Neural progenitor cell (in vitro differentiated cells): ENCODE results near the gene TRIOBP. TPM values are rescaled to one million over a fixed set of nuclear protein-coding genes. Genes with fewer than 3 reads are reported as not detected.
"Not testable (repeated sequence)": the region's sequence is repeated elsewhere in the genome, so short reads cannot be mapped to it uniquely, and the experiment has no call there.

ENCODE experiments used
- DNase-seq: peaks from one replicate; pipeline ENCODE4 v3.0.0-alpha.2; 2016; ENCODE audit warnings: low spot score
- H2AFZ ChIP-seq: fragments of 200-600 bp; sonication (generic); replicated peaks from 2 replicates; pipeline ENCODE4 v1.6.1; 2016; ENCODE audit warnings: antibody characterized with exemption
- H3F3A ChIP-seq: fragments of 200-600 bp; sonication (generic); 2 replicates; pipeline ENCODE4 v1.6.1; 2016; ENCODE audit warnings: antibody characterized with exemption, low read depth
- H3K27ac ChIP-seq: fragments of 200-600 bp; sonication (generic); 2 replicates; pipeline ENCODE4 v1.5.1; 2016; ENCODE audit warnings: mild to moderate bottlenecking
- H3K27me3 ChIP-seq: fragments of 200-600 bp; sonication (generic); 2 replicates; pipeline ENCODE4 v1.6.1; 2016; ENCODE audit warnings: mild to moderate bottlenecking, moderate library complexity
- H3K36me3 ChIP-seq: fragments of 200-600 bp; sonication (generic); 2 replicates; pipeline ENCODE4 v1.5.1; 2016
- H3K4me1 ChIP-seq: fragments of 200-600 bp; sonication (generic); 2 replicates; pipeline ENCODE4 v1.6.1; 2016; ENCODE audit warnings: mixed run types
- H3K4me2 ChIP-seq: fragments of 200-600 bp; sonication (generic); 2 replicates; pipeline ENCODE4 v1.6.1; 2016
- H3K4me3 ChIP-seq: fragments of 200-600 bp; sonication (generic); 2 replicates; pipeline ENCODE4 v1.5.1; 2016
- H3K79me2 ChIP-seq: fragments of 200-600 bp; sonication (generic); 2 replicates; pipeline ENCODE4 v1.6.1; 2016; ENCODE audit warnings: low read depth
- H3K9ac ChIP-seq: fragments of 200-600 bp; sonication (generic); 2 replicates; pipeline ENCODE4 v1.6.1; 2016
- H3K9me3 ChIP-seq: fragments of 200-600 bp; sonication (generic); 2 replicates; pipeline ENCODE4 v1.5.1; 2016; ENCODE audit warnings: low read depth
- H4K20me1 ChIP-seq: fragments of 200-600 bp; sonication (generic); 2 replicates; pipeline ENCODE4 v1.6.1; 2016; ENCODE audit warnings: low read depth
- H3K27ac Mint-ChIP-seq: 3 replicates; pipeline ENCODE4 v1.8.0; 2021; ENCODE audit warnings: mixed read lengths
- H3K27me3 Mint-ChIP-seq: 2 replicates; pipeline ENCODE4 v1.8.0; 2022; ENCODE audit warnings: low read depth, mild to moderate bottlenecking, inconsistent platforms, moderate library complexity, mixed read lengths; ENCODE audit not compliant: insufficient read depth
- H3K36me3 Mint-ChIP-seq: 3 replicates; pipeline ENCODE4 v1.8.0; 2021; ENCODE audit warnings: mixed read lengths
- H3K4me1 Mint-ChIP-seq: 3 replicates; pipeline ENCODE4 v1.8.0; 2021; ENCODE audit warnings: mixed read lengths
- H3K4me3 Mint-ChIP-seq: 3 replicates; pipeline ENCODE4 v1.8.0; 2021; ENCODE audit warnings: mild to moderate bottlenecking, moderate library complexity, mixed read lengths
- H3K9me3 Mint-ChIP-seq: 3 replicates; pipeline ENCODE4 v1.8.0; 2020; ENCODE audit warnings: mixed read lengths
- EZH2 ChIP-seq: fragments of 200-600 bp; sonication (generic); IDR thresholded peaks from 2 replicates; pipeline ENCODE4 v1.6.1; 2017; ENCODE audit warnings: antibody characterized with exemption, mild to moderate bottlenecking, moderate library complexity
- EZH2phosphoT487 ChIP-seq: fragments of 200-600 bp; sonication (generic); IDR thresholded peaks from 2 replicates; pipeline ENCODE4 v1.6.1; 2017; ENCODE audit warnings: antibody characterized with exemption
- total RNA-seq: library from RNA; depleted of rRNA; stranded (reverse); fragments of >200 nt; gene quantifications from 2 replicates; pipeline ENCODE4 v1.2.3, GENCODE V29; 2015; ENCODE audit warnings: low replicate concordance
- TF ChIP-seq, protein P1 (sequence below): fragments of 200-600 bp; sonication (generic); IDR thresholded peaks from 2 replicates; pipeline ENCODE4 v1.5.1; 2017; ENCODE audit warnings: antibody characterized with exemption, mild to moderate bottlenecking

Gene TRIOBP
- total RNA-seq, 1 donor from 2014 or later: 25.2 TPM

DNA sequence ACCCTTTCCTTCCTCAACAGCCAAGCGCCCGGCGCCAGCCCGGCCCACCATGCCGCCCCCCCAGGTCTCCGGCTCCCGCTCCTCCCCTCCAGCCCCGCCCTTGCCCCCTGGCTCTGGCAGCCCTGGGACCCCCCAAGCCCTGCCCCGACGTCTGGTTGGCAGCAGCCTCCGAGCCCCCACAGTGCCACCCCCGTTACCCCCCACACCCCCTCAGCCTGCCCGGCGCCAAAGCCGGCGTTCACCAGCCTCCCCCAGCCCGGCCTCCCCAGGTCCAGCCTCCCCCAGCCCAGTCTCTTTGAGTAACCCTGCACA lies 41.6 kb upstream of the TRIOBP start:
- Histone ChIP-seq H2AFZ (no peak overlapping the region), H4K20me1 (peaks cover 11% of the 10 kb centered on the region), H3K36me3 (no peaks in the 10 kb centered on the region), H3K27ac (no peak overlapping the region), H3F3A (no peaks in the 10 kb centered on the region), H3K9me3 (no peaks in the 10 kb centered on the region), H3K9ac (no peak overlapping the region), H3K4me2 (no peak overlapping the region), H3K27me3 (no peaks in the 10 kb centered on the region), H3K4me1 (peaks cover 10% of the 10 kb centered on the region), H3K4me3 (no peak overlapping the region), H3K79me2 (peaks cover 12% of the 10 kb centered on the region)
- TF ChIP-seq EZH2phosphoT487 (no peak), EZH2 (no peak)
- TF ChIP-seq, protein P1, sequence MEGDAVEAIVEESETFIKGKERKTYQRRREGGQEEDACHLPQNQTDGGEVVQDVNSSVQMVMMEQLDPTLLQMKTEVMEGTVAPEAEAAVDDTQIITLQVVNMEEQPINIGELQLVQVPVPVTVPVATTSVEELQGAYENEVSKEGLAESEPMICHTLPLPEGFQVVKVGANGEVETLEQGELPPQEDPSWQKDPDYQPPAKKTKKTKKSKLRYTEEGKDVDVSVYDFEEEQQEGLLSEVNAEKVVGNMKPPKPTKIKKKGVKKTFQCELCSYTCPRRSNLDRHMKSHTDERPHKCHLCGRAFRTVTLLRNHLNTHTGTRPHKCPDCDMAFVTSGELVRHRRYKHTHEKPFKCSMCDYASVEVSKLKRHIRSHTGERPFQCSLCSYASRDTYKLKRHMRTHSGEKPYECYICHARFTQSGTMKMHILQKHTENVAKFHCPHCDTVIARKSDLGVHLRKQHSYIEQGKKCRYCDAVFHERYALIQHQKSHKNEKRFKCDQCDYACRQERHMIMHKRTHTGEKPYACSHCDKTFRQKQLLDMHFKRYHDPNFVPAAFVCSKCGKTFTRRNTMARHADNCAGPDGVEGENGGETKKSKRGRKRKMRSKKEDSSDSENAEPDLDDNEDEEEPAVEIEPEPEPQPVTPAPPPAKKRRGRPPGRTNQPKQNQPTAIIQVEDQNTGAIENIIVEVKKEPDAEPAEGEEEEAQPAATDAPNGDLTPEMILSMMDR: no peak
- peaks cover 9% of the 10 kb centered on the region for H3K27me3 Mint-ChIP-seq
- no peak for DNase-seq
- no peaks in the 10 kb centered on the region for H3K9me3 Mint-ChIP-seq
- no peak overlapping the region for H3K4me3 Mint-ChIP-seq
- H3K4me1 Mint-ChIP-seq: peaks cover 26% of the 10 kb centered on the region
- peaks cover 2% of the 10 kb centered on the region for H3K36me3 Mint-ChIP-seq
- no peak overlapping the region for H3K27ac Mint-ChIP-seq

DNA sequence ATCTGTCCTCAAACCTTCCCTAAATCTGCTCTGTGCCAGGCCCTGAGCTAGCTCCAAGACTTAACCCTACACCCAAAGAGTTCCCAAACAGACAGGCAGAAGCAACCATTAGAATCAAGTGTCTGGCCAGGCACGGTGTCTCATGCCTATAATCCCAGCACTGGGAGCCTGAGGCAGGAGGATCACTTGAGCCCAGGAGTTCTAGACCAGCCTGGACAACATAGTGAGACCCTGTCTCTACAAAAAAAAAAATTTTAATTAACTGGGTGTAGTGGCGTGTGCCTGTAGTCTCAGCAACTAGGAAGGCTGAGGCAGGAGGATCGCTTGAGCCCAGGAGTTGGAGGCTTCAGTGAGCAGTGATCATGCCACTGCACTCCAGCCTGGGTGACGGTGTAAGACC lies 40.3 kb upstream of the TRIOBP start:
- H3K9me3 Mint-ChIP-seq, H3K4me2 ChIP-seq, H3K4me3 Mint-ChIP-seq, DNase-seq, H3K27me3 Mint-ChIP-seq, H3K27ac ChIP-seq, H3K9me3 ChIP-seq, H3K4me3 ChIP-seq, H3K27me3 ChIP-seq, H3K36me3 ChIP-seq, H2AFZ ChIP-seq, H3K9ac ChIP-seq, H3F3A ChIP-seq, H3K36me3 Mint-ChIP-seq: not testable (repeated sequence)
- H4K20me1 ChIP-seq: peaks cover 25% of the 10 kb centered on the region
- H3K27ac Mint-ChIP-seq: peak overlapping the region; percentile 84
- H3K4me1 Mint-ChIP-seq: peaks cover 40% of the 10 kb centered on the region
- peaks cover 18% of the 10 kb centered on the region for H3K4me1 ChIP-seq
- H3K79me2 ChIP-seq: peaks cover 26% of the 10 kb centered on the region

DNA sequence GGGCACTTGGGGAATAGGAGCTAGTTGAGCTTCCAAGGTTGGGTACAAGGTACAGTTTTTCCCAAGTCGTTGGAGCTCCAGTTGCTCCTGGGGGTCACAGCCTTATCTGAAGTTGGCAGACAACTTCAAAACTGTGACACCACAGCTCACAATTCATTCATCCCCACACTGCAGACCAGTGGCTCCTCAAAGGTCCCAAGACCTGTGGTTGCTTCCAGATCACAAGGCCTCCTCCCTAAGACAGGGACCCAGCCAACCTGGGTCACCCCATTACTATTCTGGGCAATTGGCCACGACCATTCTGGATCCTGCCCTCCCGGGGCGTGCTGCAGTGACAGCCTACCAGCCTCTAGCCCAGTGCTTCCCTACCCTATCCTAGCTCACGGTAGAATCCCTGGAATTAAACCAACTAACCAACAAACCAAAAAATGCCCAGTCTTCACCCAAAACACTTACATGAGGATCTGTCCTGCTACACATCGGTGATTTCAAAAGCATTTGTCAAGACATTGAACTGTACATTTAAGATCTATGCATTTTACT lies 39.2 kb upstream of the TRIOBP start:
- Mint-ChIP-seq H3K4me1 (peaks cover 45% of the 10 kb centered on the region), H3K27ac (peak overlapping the region; percentile 93), H3K27me3 (peaks cover 8% of the 10 kb centered on the region), H3K9me3 (no peaks in the 10 kb centered on the region), H3K36me3 (peaks cover 3% of the 10 kb centered on the region), H3K4me3 (peak overlapping the region; percentile 96)
- Histone ChIP-seq H3K27me3 (no peaks in the 10 kb centered on the region), H3K4me2 (peak overlapping the region; percentile 79), H3F3A (no peaks in the 10 kb centered on the region), H3K36me3 (no peaks in the 10 kb centered on the region), H4K20me1 (peaks cover 35% of the 10 kb centered on the region), H3K9ac (no peak overlapping the region), H3K4me3 (peak overlapping the region; percentile 51), H2AFZ (peak overlapping the region; percentile 52), H3K9me3 (no peaks in the 10 kb centered on the region), H3K4me1 (peaks cover 18% of the 10 kb centered on the region), H3K27ac (no peak overlapping the region), H3K79me2 (peaks cover 37% of the 10 kb centered on the region)
- TF ChIP-seq EZH2phosphoT487: no peak
- TF ChIP-seq, protein P1: no peak
- peak; percentile 51 for DNase-seq

DNA sequence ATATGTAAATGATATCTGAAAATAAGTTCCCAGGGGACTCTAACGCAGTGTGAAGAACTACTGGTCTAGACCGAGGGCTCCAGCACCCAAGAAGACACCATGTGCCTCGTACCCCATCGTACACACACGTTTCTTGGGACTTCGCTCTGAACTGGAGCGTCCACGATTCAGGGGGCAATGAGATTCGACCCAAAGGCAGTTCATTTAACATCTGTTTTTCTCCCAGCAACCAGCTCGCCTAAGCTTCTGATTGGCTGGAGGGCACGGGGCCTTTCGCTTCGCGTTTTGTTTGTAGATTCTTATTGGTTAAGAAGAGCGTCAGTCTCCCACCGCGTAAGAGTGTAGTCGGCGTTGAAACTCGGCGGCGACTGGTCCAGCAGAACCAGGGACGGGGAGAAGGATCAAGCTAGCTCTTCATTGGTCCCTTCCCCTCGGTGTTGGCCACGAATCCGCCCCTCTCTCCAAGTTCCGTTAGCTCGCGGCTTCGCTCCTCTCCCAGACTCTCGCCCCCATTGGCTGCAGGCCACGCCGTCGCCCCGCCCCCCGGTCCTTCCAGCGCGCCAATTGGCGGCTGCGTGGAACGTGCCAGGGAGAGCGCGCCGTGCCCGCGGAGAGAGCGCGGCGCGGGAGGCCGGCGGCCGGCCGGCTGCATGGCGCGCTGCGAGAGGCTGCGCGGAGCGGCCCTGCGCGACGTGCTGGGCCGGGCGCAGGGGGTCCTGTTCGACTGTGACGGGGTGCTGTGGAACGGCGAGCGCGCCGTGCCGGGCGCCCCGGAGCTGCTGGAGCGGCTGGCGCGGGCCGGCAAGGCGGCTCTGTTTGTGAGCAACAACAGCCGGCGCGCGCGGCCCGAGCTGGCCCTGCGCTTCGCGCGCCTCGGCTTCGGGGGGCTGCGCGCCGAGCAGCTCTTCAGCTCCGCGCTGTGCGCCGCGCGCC lies 38.4 kb upstream of the TRIOBP start, which contains the start of gene PDXP:
Gene PDXP, plus strand, starts transcription at position 591 of the 933 bp plus-strand sequence. Its CDS starts 60 bp downstream, at position 651.
- Histone ChIP-seq H2AFZ (peak within 1 kb of the TSS; percentile 52), H3K4me1 (peaks cover 18% of the 10 kb centered on the region), H3K27ac (no peak within 1 kb of the TSS), H3K9ac (peak within 1 kb of the TSS; percentile 52), H3K9me3 (no peaks in the 10 kb centered on the region), H3K4me2 (peak within 1 kb of the TSS; percentile 100), H3K36me3 (no peaks in the 10 kb centered on the region), H4K20me1 (peaks cover 40% of the 10 kb centered on the region), H3K79me2 (peaks cover 44% of the 10 kb centered on the region), H3K27me3 (no peaks in the 10 kb centered on the region), H3F3A (no peaks in the 10 kb centered on the region), H3K4me3 (peak within 1 kb of the TSS; percentile 90)
- no peaks in the 10 kb centered on the region for H3K9me3 Mint-ChIP-seq
- peak within 1 kb of the TSS; percentile 96 for H3K4me3 Mint-ChIP-seq
- peaks cover 45% of the 10 kb centered on the region for H3K4me1 Mint-ChIP-seq
- DNase-seq: peak; percentile 100
- peaks cover 3% of the 10 kb centered on the region for H3K36me3 Mint-ChIP-seq
- H3K27ac Mint-ChIP-seq: peak within 1 kb of the TSS; percentile 93
- peaks cover 8% of the 10 kb centered on the region for H3K27me3 Mint-ChIP-seq
- no peak for TF ChIP-seq EZH2
